H1 (cell line): Measurements from ENCODE around the gene PDE6B. TPM values are rescaled to one million over a fixed set of nuclear protein-coding genes. Genes with fewer than 3 reads are reported as not detected.

ENCODE experiments used
- CTCF ChIA-PET: fragments of 300-600 bp; sonication (Branson Sonifier 250); formaldehyde crosslinking; loops from one replicate; lab custom pipeline; 2021; ENCODE audit not compliant: partially characterized antibody; lab: Charles Lee
- POLR2A ChIA-PET: fragments of 300-600 bp; sonication (Branson Sonifier 250); formaldehyde crosslinking; loops from one replicate; lab custom pipeline; 2021; ENCODE audit warnings: inconsistent platforms; ENCODE audit not compliant: partially characterized antibody; lab: Charles Lee
- DNase-seq, 2 experiments: peaks; one replicate each; pipeline versions ENCODE4 v3.0.0 to v3.0.0-alpha.2; 2010 to 2022; ENCODE audit warnings: low spot score in 2 of 2, low read depth in 1 of 2, mixed read lengths in 1 of 2
- FAIRE-seq: peaks from 2 replicates; lab custom pipeline; 2011; peaks lifted over from hg19 to GRCh38; lab: Jason Lieb, UNC
- H2AFZ ChIP-seq: 2 replicates; pipeline ENCODE4 v1.8.1; 2012; ENCODE audit warnings: low read length, inconsistent platforms
- H2AK5ac ChIP-seq: 2 replicates; pipeline ENCODE4 v1.6.1; 2013; ENCODE audit warnings: low read depth, low read length
- H2BK120ac ChIP-seq: replicated peaks from 2 replicates; pipeline ENCODE3; 2013; ENCODE audit warnings: low read depth, low read length, inconsistent platforms
- H2BK12ac ChIP-seq: 2 replicates; pipeline ENCODE4 v1.6.1; 2013; ENCODE audit warnings: low read depth, low read length
- H2BK15ac ChIP-seq: 2 replicates; pipeline ENCODE4 v1.6.1; 2013; ENCODE audit warnings: low read length
- H2BK20ac ChIP-seq: 2 replicates; pipeline ENCODE4 v1.6.1; 2013; ENCODE audit warnings: low read length
- H2BK5ac ChIP-seq: 2 replicates; pipeline ENCODE4 v1.6.1; 2013; ENCODE audit warnings: low read depth, low read length
- H3K14ac ChIP-seq: 2 replicates; pipeline ENCODE4 v1.6.1; 2013; ENCODE audit warnings: inconsistent platforms; ENCODE audit not compliant: insufficient read length
- H3K18ac ChIP-seq: 2 replicates; pipeline ENCODE4 v1.6.1; 2013; ENCODE audit warnings: low read length; ENCODE audit errors: extremely low read depth
- H3K23ac ChIP-seq: 2 replicates; pipeline ENCODE4 v1.6.1; 2013; ENCODE audit warnings: inconsistent platforms; ENCODE audit not compliant: insufficient read length
- H3K23me2 ChIP-seq: 2 replicates; pipeline ENCODE4 v1.6.1; 2013; ENCODE audit warnings: low read depth, low read length
- H3K27ac ChIP-seq: 2 replicates; pipeline ENCODE4 v1.6.1; 2011; ENCODE audit warnings: low read depth, low read length, inconsistent platforms
- H3K27me3 ChIP-seq, 4 experiments: replicated peaks in 1 of 4; 1 replicate in 1 of 4; 2 replicates in 3 of 4; pipeline versions ENCODE4 v1.6.1 to v1.8.1; 2011 to 2013; ENCODE audit warnings: low read length in 3 of 4, mild to moderate bottlenecking in 3 of 4, inconsistent platforms in 2 of 4, mixed read lengths in 2 of 4, moderate library complexity in 1 of 4; ENCODE audit not compliant: control insufficient read depth in 3 of 4, insufficient read depth in 3 of 4; ENCODE audit errors: extremely low read depth in 1 of 4
- H3K36me3 ChIP-seq, 4 experiments: 2 replicates each; pipeline versions ENCODE4 v1.6.1 to v1.8.1; 2011 to 2013; ENCODE audit warnings: mild to moderate bottlenecking in 4 of 4, low read length in 3 of 4, moderate library complexity in 2 of 4, control low read depth in 1 of 4, inconsistent platforms in 1 of 4; ENCODE audit not compliant: insufficient read depth in 4 of 4, control insufficient read depth in 2 of 4
- H3K4ac ChIP-seq: replicated peaks from 2 replicates; pipeline ENCODE3; 2013; ENCODE audit warnings: low read length, low read depth, mixed read lengths, inconsistent platforms; ENCODE audit not compliant: insufficient read length
- H3K4me1 ChIP-seq, 4 experiments: replicated peaks in 1 of 4; 1 replicate in 1 of 4; 2 replicates in 3 of 4; pipeline versions ENCODE4 v1.6.1 to v1.8.1; 2011 to 2013; ENCODE audit warnings: low read length in 3 of 4, inconsistent platforms in 2 of 4, mixed read lengths in 1 of 4; ENCODE audit not compliant: insufficient read depth in 4 of 4, control insufficient read depth in 3 of 4
- H3K4me2 ChIP-seq, 2 experiments: 2 replicates each; pipeline versions ENCODE4 v1.6.1 to v1.8.1; 2011 to 2013; ENCODE audit warnings: low read depth in 2 of 2, low read length in 2 of 2, control low read depth in 1 of 2, inconsistent platforms in 1 of 2, mild to moderate bottlenecking in 1 of 2; ENCODE audit not compliant: insufficient read depth in 1 of 2
- H3K4me3 ChIP-seq, 4 experiments: fragments of 200-600, 300-600 bp in 1 of 4; sonication (generic), shearing (Covaris generic), sonication (Bioruptor Twin) in 1 of 4; 2 replicates each; pipeline versions ENCODE4 v1.5.1 to v1.8.1; 2011 to 2016; ENCODE audit warnings: low read length in 4 of 4, low read depth in 3 of 4, control low read depth in 2 of 4, inconsistent platforms in 2 of 4, mild to moderate bottlenecking in 2 of 4, mixed read lengths in 1 of 4, moderate library complexity in 1 of 4; ENCODE audit not compliant: insufficient read depth in 2 of 4; ENCODE audit errors: extremely low read depth in 1 of 4
- H3K56ac ChIP-seq: replicated peaks from 2 replicates; pipeline ENCODE3; 2013; ENCODE audit warnings: low read depth, mild to moderate bottlenecking, mixed read lengths, low read length, inconsistent platforms; ENCODE audit not compliant: insufficient read length
- H3K79me1 ChIP-seq: 2 replicates; pipeline ENCODE4 v1.6.1; 2013; ENCODE audit warnings: low read depth, low read length, control low read depth
- H3K79me2 ChIP-seq, 2 experiments: 2 replicates each; pipeline versions ENCODE4 v1.6.1 to v1.8.1; 2012 to 2013; ENCODE audit warnings: low read length in 2 of 2, mild to moderate bottlenecking in 2 of 2, inconsistent platforms in 1 of 2; ENCODE audit not compliant: insufficient read depth in 2 of 2, control insufficient read depth in 1 of 2
- H3K9ac ChIP-seq, 4 experiments: replicated peaks in 1 of 4; 1 replicate in 1 of 4; 2 replicates in 3 of 4; pipeline versions ENCODE4 v1.6.1 to v1.8.1; 2011 to 2013; ENCODE audit warnings: low read depth in 3 of 4, low read length in 3 of 4, control low read depth in 2 of 4, mild to moderate bottlenecking in 2 of 4, moderate library complexity in 2 of 4, inconsistent platforms in 1 of 4; ENCODE audit errors: extremely low read depth in 1 of 4
- H3K9me3 ChIP-seq, 2 experiments: 2 replicates each; pipeline versions ENCODE4 v1.6.1 to v1.8.1; 2012 to 2013; ENCODE audit warnings: mild to moderate bottlenecking in 2 of 2, moderate library complexity in 2 of 2, control low read depth in 1 of 2, inconsistent platforms in 1 of 2, low read depth in 1 of 2, low read length in 1 of 2, mixed read lengths in 1 of 2; ENCODE audit not compliant: insufficient read depth in 2 of 2
- H4K20me1 ChIP-seq, 2 experiments: replicated peaks in 1 of 2; 2 replicates each; pipeline versions ENCODE3 to v1.8.1; 2011 to 2013; ENCODE audit warnings: inconsistent platforms in 2 of 2, low read length in 2 of 2, mild to moderate bottlenecking in 1 of 2; ENCODE audit not compliant: insufficient read depth in 2 of 2, control insufficient read depth in 1 of 2
- H4K5ac ChIP-seq: 2 replicates; pipeline ENCODE4 v1.6.1; 2013; ENCODE audit warnings: low read length, low read depth, mixed read lengths, inconsistent platforms; ENCODE audit not compliant: insufficient read length
- H4K8ac ChIP-seq: 2 replicates; pipeline ENCODE4 v1.8.0; 2013; ENCODE audit warnings: mild to moderate bottlenecking, moderate library complexity, low read length, inconsistent platforms; ENCODE audit not compliant: insufficient read depth; ENCODE audit errors: extremely low read depth
- H4K91ac ChIP-seq: replicated peaks from 2 replicates; pipeline ENCODE3; 2013; ENCODE audit warnings: low read length, mixed read lengths, inconsistent platforms; ENCODE audit not compliant: insufficient read length
- SIN3A ChIP-seq, 2 experiments: IDR thresholded peaks in 1 of 2; conservative IDR thresholded peaks in 1 of 2; 2 replicates each; pipeline ENCODE4 v1.6.1; 2011 to 2012; ENCODE audit warnings: low read length in 2 of 2, improper control_type of control experiment in 1 of 2, low read depth in 1 of 2, mild to moderate bottlenecking in 1 of 2
- WGBS, 2 experiments: shearing (Covaris generic) in 1 of 2; methylation state at CpG; one replicate each; pipeline versions ENCODE4 v1.1.6 to v1.1.7; 2013 to 2015; ENCODE audit warnings: low lambda C conversion rate in 2 of 2, mixed read lengths in 2 of 2, inconsistent platforms in 1 of 2, low coverage in 1 of 2, missing lambda C conversion rate in 1 of 2; ENCODE audit not compliant: insufficient replicate concordance in 2 of 2, insufficient coverage in 1 of 2, insufficient read length in 1 of 2; ENCODE audit errors: extremely low coverage in 1 of 2, missing lambda C conversion rate in 1 of 2; 5-methylcytosine and 5-hydroxymethylcytosine counted together
- polyA plus RNA-seq, 7 experiments: library from polyadenylated mRNA; depleted of rRNA in 3 of 7; stranded (reverse) in 5 of 7; unstranded in 2 of 7; fragments of >200 nt in 5 of 7; fragments of 200-250 nt in 2 of 7; gene quantifications; 1 replicate in 5 of 7; 2 replicates in 1 of 7; 4 replicates in 1 of 7; pipeline versions ENCODE4 v1.2.1 to v1.2.3, GENCODE V29; 2011 to 2013; ENCODE audit warnings: missing spikeins in 2 of 7, mixed read lengths in 2 of 7
- total RNA-seq: library from RNA; stranded (reverse); fragmentation: NEBNext Ultra II Directional; extraction: Animal tissue kit (Norgen Biotek cat#: 25700); gene quantifications from 2 replicates; pipeline ENCODE4 v1.2.1, GENCODE V29; 2021

PDE6B gene
- total and polyA plus RNA-seq, 2 of the 8 experiments (the other 6 are each of a cell fraction or from before 2014, with no cell fraction given), result 4.1 to 8.4 TPM

GRCh38 chr4:632926-633325, 7.6 kb downstream of the PDE6B start:
- Histone ChIP-seq H2AK5ac (peak overlapping the region; percentile 31; the same call in 1 of the 2 replicates), H3K23me2 (no peaks in the 10 kb centered on the region), H3K27ac (no peak overlapping the region), H4K8ac (no peak overlapping the region), H3K56ac (no peak overlapping the region), H4K20me1 (peaks cover 0 to 2% of the 10 kb centered on the region in 2 experiments), H2BK20ac (no peak overlapping the region), H2BK12ac (no peak overlapping the region), H4K5ac (no peak overlapping the region), H3K18ac (no peak overlapping the region), H4K91ac (no peak overlapping the region), H3K9me3 (peaks cover 10 to 11% of the 10 kb centered on the region in 2 experiments; a peak in 3 of 4 replicates), H2BK120ac (no peak overlapping the region), H3K23ac (no peak overlapping the region), H3K4ac (no peak overlapping the region), H3K9ac (no peak overlapping the region), H2AFZ (no peak overlapping the region), H2BK5ac (no peak overlapping the region), H3K36me3 (no peaks in the 10 kb centered on the region), H2BK15ac (no peak overlapping the region), H3K14ac (no peak overlapping the region), H3K79me2 (no peaks in the 10 kb centered on the region), H3K4me2 (no peak overlapping the region), H3K4me1 (no peaks in the 10 kb centered on the region), H3K79me1 (no peaks in the 10 kb centered on the region), H3K27me3 (no peaks in the 10 kb centered on the region; a peak in 1 of 7 replicates), H3K4me3 (no peak overlapping the region)
- no peak for TF ChIP-seq SIN3A (conservative IDR thresholded peaks at IDR 0.05 in 1 of 2, IDR thresholded peaks at IDR 0.05 in 1 of 2; ENCODE audit: low read depth in 1 of 2, low read length in 2 of 2)
- ChIA-PET CTCF (no interaction called here), POLR2A (no interaction called here)
- no peak for FAIRE-seq
- WGBS, 2 experiments, result 92% methylated on average over 6 of the region's 6 CpGs; no CpG with 5 or more reads in 1 of the 2 experiments
- no peak for DNase-seq
